Measurements from ENCODE around the gene ALDOC.

- TF ChIP-seq NR2F6 (IDR thresholded peaks at IDR 0.05) (no peak), NR2F6 (CRISPR knock-in tag; IDR thresholded peaks at IDR 0.05) (no peak), RFX5 (IDR thresholded peaks at IDR 0.05; ENCODE audit: low read depth, low read length) (no peak), MBD4 (IDR thresholded peaks at IDR 0.05; ENCODE audit: borderline replicate concordance, low read length) (no peak), AKNA (CRISPR knock-in tag; IDR thresholded peaks at IDR 0.05; ENCODE audit: borderline replicate concordance) (no peak), ZNF282 (IDR thresholded peaks at IDR 0.05; ENCODE audit: partially characterized antibody) (no peak), ELF1 (CRISPR knock-in tag; IDR thresholded peaks at IDR 0.05) (no peak), NPAS2 (CRISPR knock-in tag; IDR thresholded peaks at IDR 0.05; ENCODE audit: borderline replicate concordance) (no peak)
- TF ChIP-seq, protein P1, sequence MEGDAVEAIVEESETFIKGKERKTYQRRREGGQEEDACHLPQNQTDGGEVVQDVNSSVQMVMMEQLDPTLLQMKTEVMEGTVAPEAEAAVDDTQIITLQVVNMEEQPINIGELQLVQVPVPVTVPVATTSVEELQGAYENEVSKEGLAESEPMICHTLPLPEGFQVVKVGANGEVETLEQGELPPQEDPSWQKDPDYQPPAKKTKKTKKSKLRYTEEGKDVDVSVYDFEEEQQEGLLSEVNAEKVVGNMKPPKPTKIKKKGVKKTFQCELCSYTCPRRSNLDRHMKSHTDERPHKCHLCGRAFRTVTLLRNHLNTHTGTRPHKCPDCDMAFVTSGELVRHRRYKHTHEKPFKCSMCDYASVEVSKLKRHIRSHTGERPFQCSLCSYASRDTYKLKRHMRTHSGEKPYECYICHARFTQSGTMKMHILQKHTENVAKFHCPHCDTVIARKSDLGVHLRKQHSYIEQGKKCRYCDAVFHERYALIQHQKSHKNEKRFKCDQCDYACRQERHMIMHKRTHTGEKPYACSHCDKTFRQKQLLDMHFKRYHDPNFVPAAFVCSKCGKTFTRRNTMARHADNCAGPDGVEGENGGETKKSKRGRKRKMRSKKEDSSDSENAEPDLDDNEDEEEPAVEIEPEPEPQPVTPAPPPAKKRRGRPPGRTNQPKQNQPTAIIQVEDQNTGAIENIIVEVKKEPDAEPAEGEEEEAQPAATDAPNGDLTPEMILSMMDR (CRISPR knock-in tag; IDR thresholded peaks at IDR 0.05), result no peak
- TF ChIP-seq, protein P2, sequence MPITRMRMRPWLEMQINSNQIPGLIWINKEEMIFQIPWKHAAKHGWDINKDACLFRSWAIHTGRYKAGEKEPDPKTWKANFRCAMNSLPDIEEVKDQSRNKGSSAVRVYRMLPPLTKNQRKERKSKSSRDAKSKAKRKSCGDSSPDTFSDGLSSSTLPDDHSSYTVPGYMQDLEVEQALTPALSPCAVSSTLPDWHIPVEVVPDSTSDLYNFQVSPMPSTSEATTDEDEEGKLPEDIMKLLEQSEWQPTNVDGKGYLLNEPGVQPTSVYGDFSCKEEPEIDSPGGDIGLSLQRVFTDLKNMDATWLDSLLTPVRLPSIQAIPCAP (CRISPR knock-in tag; IDR thresholded peaks at IDR 0.05; ENCODE audit: low read depth), result no peak
Measured at GRCh38 chr17:28573040-28573380, 3.7 kb downstream of the ALDOC start.
